Adrenal gland (tissue), 5 donors: ENCODE data around the gene RASAL1.

Experiments used
- CTCF ChIP-seq, 6 experiments: fragments of 450-650 bp in 4 of 6; fragments of 200-600 bp in 2 of 6; sonication (generic) in 1 of 6; IDR thresholded peaks; 1 replicate in 5 of 6; 2 replicates in 1 of 6; pipeline versions ENCODE4 v1.5.1 to v1.8.0; 2016 to 2021; ENCODE audit warnings: antibody characterized with exemption in 6 of 6, mild to moderate bottlenecking in 2 of 6, moderate library complexity in 1 of 6
- POLR2A ChIP-seq, 2 donors: fragments of 450-650 bp; IDR thresholded peaks; one replicate each; pipeline ENCODE4 v1.6.1; 2017; ENCODE audit warnings: antibody characterized with exemption in 2 of 2, mild to moderate bottlenecking in 2 of 2, moderate library complexity in 1 of 2
- donor health status: DM: no; HTN: no; CAD: no.

GRCh38 chr12:113061061-113061694, 74.4 kb downstream of the RASAL1 start:
- TF ChIP-seq CTCF (IDR thresholded peaks at IDR 0.05) (no peak), POLR2A (IDR thresholded peaks at IDR 0.05) (no peak)
